Osteocyte (in vitro differentiated cells): ENCODE data around the gene ITGAV. TPM values are rescaled to one million over a fixed set of nuclear protein-coding genes. Genes with fewer than 3 reads are reported as not detected.
"Not testable (repeated sequence)": the region's sequence is repeated elsewhere in the genome, so short reads cannot be mapped to it uniquely, and the experiment has no call there.

ENCODE experiments used
- DNase-seq: peaks from one replicate; pipeline ENCODE4 v3.0.0; 2021; ENCODE audit warnings: mixed read lengths; ENCODE audit not compliant: unreplicated experiment; ENCODE audit errors: extremely low spot score
- H3K27ac Mint-ChIP-seq: one replicate; pipeline ENCODE4 v1.8.0; 2021; ENCODE audit warnings: mild to moderate bottlenecking, mixed read lengths; ENCODE audit not compliant: unreplicated experiment
- H3K27me3 Mint-ChIP-seq: one replicate; pipeline ENCODE4 v1.8.0; 2021; ENCODE audit warnings: mixed read lengths; ENCODE audit not compliant: unreplicated experiment
- H3K36me3 Mint-ChIP-seq: one replicate; pipeline ENCODE4 v1.8.0; 2021; ENCODE audit warnings: mixed read lengths; ENCODE audit not compliant: unreplicated experiment
- H3K4me1 Mint-ChIP-seq: one replicate; pipeline ENCODE4 v1.8.0; 2021; ENCODE audit warnings: mixed read lengths; ENCODE audit not compliant: unreplicated experiment
- H3K4me3 Mint-ChIP-seq: one replicate; pipeline ENCODE4 v1.8.0; 2021; ENCODE audit warnings: mild to moderate bottlenecking, moderate library complexity, mixed read lengths; ENCODE audit not compliant: unreplicated experiment
- H3K9me3 Mint-ChIP-seq: one replicate; pipeline ENCODE4 v1.8.0; 2021; ENCODE audit warnings: mixed read lengths; ENCODE audit not compliant: unreplicated experiment
- CTCF ChIP-seq: fragments of 200-600 bp; sonication (generic); IDR thresholded peaks from 2 replicates; pipeline ENCODE4 v1.5.0; 2021; ENCODE audit warnings: antibody characterized with exemption, mild to moderate bottlenecking, moderate library complexity
- total RNA-seq: library from RNA; stranded (reverse); gene quantifications from 2 replicates; pipeline ENCODE4 v1.2.1, GENCODE V29; 2021

ITGAV gene
- total RNA-seq, 1 donor from 2014 or later: 141 TPM

- H3K9me3 Mint-ChIP-seq: peaks cover 15% of the 10 kb centered on the region
- no peak for TF ChIP-seq CTCF
- H3K36me3 Mint-ChIP-seq: peaks cover 5% of the 10 kb centered on the region
- peaks cover 2% of the 10 kb centered on the region for H3K4me1 Mint-ChIP-seq
- H3K4me3 Mint-ChIP-seq: no peak overlapping the region
- H3K27ac Mint-ChIP-seq: no peak overlapping the region
- no peaks in the 10 kb centered on the region for H3K27me3 Mint-ChIP-seq
- no peak for DNase-seq
These were observed 27.7 kb upstream of the ITGAV start for GRCh38 chr2:186562209-186562578.

GRCh38 chr2:186568600-186568999, 21.3 kb upstream of the ITGAV start:
- H3K27ac Mint-ChIP-seq, H3K27me3 Mint-ChIP-seq, H3K9me3 Mint-ChIP-seq, H3K36me3 Mint-ChIP-seq, H3K4me3 Mint-ChIP-seq, DNase-seq: not testable (repeated sequence)
- peaks cover 31% of the 10 kb centered on the region for H3K4me1 Mint-ChIP-seq

- DNase-seq, H3K27ac Mint-ChIP-seq, H3K4me3 Mint-ChIP-seq, H3K36me3 Mint-ChIP-seq, H3K9me3 Mint-ChIP-seq, H3K27me3 Mint-ChIP-seq: not testable (repeated sequence)
- H3K4me1 Mint-ChIP-seq: peaks cover 31% of the 10 kb centered on the region
These were observed 20.7 kb upstream of the ITGAV start for GRCh38 chr2:186569127-186569526.

GRCh38 chr2:186569897-186570296, 20.0 kb upstream of the ITGAV start:
- Mint-ChIP-seq H3K36me3 (no peaks in the 10 kb centered on the region), H3K4me3 (no peak overlapping the region)

GRCh38 chr2:186570604-186571003, 19.3 kb upstream of the ITGAV start:
- no peak for DNase-seq
- no peak overlapping the region for H3K4me3 Mint-ChIP-seq
- H3K27me3 Mint-ChIP-seq: no peaks in the 10 kb centered on the region
- H3K9me3 Mint-ChIP-seq: no peaks in the 10 kb centered on the region
- TF ChIP-seq CTCF: no peak
- H3K4me1 Mint-ChIP-seq: peaks cover 43% of the 10 kb centered on the region
- no peaks in the 10 kb centered on the region for H3K36me3 Mint-ChIP-seq
- H3K27ac Mint-ChIP-seq: peak overlapping the region; percentile 40

More at GRCh38 chr2:186569897-186570296, 20.0 kb upstream of the ITGAV start:
- Mint-ChIP-seq H3K4me1 (peaks cover 36% of the 10 kb centered on the region), H3K9me3 (no peaks in the 10 kb centered on the region), H3K27me3 (no peaks in the 10 kb centered on the region), H3K27ac (peak overlapping the region; percentile 40)
- DNase-seq: no peak
- no peak for TF ChIP-seq CTCF

GRCh38 chr2:186572705-186573104, 17.2 kb upstream of the ITGAV start:
- Mint-ChIP-seq H3K4me3 (no peak overlapping the region), H3K36me3 (no peaks in the 10 kb centered on the region), H3K27ac (peak overlapping the region; percentile 43), H3K27me3 (no peaks in the 10 kb centered on the region), H3K4me1 (peaks cover 60% of the 10 kb centered on the region), H3K9me3 (no peaks in the 10 kb centered on the region)
- no peak for DNase-seq
- no peak for TF ChIP-seq CTCF
